GM19238 (cell line): ENCODE results near the gene ACVR1B.

Experiments
- DNase-seq: peaks from one replicate; pipeline ENCODE4 v3.0.0; 2011; ENCODE audit warnings: low spot score; ENCODE audit not compliant: insufficient read length

Gene ACVR1B

GRCh38 chr12:51917041-51917590 is 34.4 kb upstream of the ACVR1B start:
- DNase-seq: no peak

- no peak for DNase-seq
These were observed 33.6 kb upstream of the ACVR1B start for GRCh38 chr12:51917746-51918453.

- no peak for DNase-seq
These were observed 31.5 kb upstream of the ACVR1B start for GRCh38 chr12:51920046-51920445.

- DNase-seq: no peak
These were observed 30.3 kb upstream of the ACVR1B start for GRCh38 chr12:51921017-51921725.

GRCh38 chr12:51922146-51922545 is 29.4 kb upstream of the ACVR1B start:
- no peak for DNase-seq

- no peak for DNase-seq
These were observed 28.6 kb upstream of the ACVR1B start for GRCh38 chr12:51922762-51923505.

- DNase-seq: no peak
These were observed 27.8 kb upstream of the ACVR1B start for GRCh38 chr12:51923506-51924365.

- no peak for DNase-seq
These were observed 26.8 kb upstream of the ACVR1B start for GRCh38 chr12:51924551-51925319.

GRCh38 chr12:51925346-51926063 is 26.0 kb upstream of the ACVR1B start:
- DNase-seq: no peak

- DNase-seq: no peak
These were observed 25.4 kb upstream of the ACVR1B start for GRCh38 chr12:51926064-51926632.

- DNase-seq: no peak
These were observed 24.8 kb upstream of the ACVR1B start for GRCh38 chr12:51926718-51927117.

GRCh38 chr12:51932218-51933076 is 19.1 kb upstream of the ACVR1B start:
- no peak for DNase-seq

- DNase-seq: no peak
These were observed 17.4 kb upstream of the ACVR1B start for GRCh38 chr12:51934080-51934479.

- no peak for DNase-seq
These were observed 13.6 kb upstream of the ACVR1B start for GRCh38 chr12:51937926-51938325.

- no peak for DNase-seq
These were observed 12.8 kb upstream of the ACVR1B start for GRCh38 chr12:51938726-51939125.

GRCh38 chr12:51941011-51941581 is 10.4 kb upstream of the ACVR1B start:
- no peak for DNase-seq

GRCh38 chr12:51941604-51942003 is 9.9 kb upstream of the ACVR1B start:
- no peak for DNase-seq

GRCh38 chr12:51942056-51942455 is 9.4 kb upstream of the ACVR1B start:
- DNase-seq: no peak
